NCI-H2107 treated with DMSO at 0.1 percent for 48 hours (cell line): ENCODE data around the gene COQ9.

Experiments used
- DNase-seq: peaks from one replicate; lab custom pipeline; 2025; ENCODE audit not compliant: unreplicated experiment; lab: John Stamatoyannopoulos, UW

The COQ9 gene

GRCh38 chr16:57509231-57509923, 62.1 kb downstream of the COQ9 start:
- DNase-seq = no peak

DNA sequence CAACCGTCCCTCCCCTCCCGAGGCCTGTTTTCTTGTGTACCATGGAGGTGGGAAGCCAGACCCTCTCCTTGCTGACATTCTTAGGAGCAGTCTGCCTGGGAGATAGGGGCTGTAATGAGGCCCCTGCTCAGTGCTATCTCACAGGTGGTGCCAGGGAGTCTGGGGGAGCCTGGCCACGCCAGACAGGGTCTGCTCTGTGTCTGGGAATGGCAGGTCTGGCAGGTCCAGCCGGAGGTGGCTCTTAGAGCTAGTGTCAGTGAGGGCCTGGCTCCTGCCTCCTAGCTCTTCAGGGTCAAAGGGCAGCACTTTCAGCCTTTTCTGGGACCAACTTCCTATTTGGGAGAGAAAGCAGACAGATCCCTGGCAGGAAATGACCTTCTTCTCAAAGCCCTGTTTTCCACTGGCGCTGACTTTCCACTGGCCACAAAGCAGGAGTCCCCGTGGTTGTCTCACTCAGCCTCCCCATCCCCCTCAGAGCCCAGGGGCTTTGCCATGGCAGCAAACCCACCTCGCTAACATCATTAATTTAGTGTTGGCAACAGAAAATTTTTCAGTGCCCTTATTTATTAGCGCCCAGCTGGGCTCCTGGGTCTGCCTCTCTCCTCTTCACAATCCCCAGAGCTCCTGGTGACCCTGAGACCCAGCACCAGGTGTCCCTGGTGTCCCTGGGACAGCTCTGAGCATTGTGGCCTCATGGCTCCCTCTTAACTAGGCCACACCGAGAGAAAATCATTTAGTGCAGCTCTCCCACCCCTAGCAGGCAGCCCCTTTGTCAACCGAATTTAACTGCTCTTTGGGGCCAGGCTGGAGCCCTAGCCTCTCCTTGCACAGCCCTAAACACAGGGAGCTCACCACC, 63.0 kb downstream of the COQ9 start:
- DNase-seq = no peak
